VCaP (cell line): ENCODE results near the gene NCOA5.

Experiments used
- H3K27ac ChIP-seq: fragments of 450-650 bp; 2 replicates; pipeline ENCODE4 v1.5.1; 2017
- TF ChIP-seq, protein P1 (sequence below): fragments of 450-650 bp; conservative IDR thresholded peaks from 2 replicates; pipeline ENCODE4 v1.5.1; 2017; ENCODE audit warnings: mild to moderate bottlenecking, moderate library complexity

Gene NCOA5

DNA sequence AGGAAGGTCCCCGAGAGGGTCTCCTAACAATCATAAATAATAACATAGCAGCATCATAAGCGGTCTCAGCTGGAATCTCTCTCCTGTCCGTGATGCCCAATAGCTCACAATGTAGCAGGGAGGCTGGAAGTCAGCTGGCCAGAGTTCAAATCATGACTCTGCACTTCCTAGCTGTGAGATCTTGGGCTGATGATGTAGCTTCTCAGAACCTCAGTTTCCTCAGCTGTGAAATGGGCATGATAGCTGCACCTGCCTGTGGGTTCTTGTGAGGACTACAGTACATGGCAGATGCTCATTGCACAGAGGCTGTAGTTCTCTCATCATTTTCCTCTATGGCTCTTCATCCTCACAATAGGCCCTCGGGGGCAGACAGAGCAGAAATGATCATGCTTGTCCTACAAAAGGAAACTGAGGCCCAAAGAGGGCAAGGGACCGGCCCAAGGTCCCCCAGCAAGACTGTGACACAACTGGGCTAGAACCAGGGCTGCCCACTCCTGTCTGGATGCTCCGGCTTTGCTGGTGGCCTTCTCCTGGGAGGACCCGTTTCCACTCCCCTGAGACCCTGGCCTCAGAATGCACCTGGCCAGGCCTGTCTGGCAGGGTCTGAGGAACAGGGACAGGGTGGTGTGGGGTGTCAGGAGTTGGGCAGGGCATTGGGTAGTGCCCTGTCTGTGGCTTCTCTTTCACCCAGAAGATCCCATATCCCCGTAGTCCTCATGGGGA lies 43.0 kb downstream of the NCOA5 start:
- TF ChIP-seq, protein P1, sequence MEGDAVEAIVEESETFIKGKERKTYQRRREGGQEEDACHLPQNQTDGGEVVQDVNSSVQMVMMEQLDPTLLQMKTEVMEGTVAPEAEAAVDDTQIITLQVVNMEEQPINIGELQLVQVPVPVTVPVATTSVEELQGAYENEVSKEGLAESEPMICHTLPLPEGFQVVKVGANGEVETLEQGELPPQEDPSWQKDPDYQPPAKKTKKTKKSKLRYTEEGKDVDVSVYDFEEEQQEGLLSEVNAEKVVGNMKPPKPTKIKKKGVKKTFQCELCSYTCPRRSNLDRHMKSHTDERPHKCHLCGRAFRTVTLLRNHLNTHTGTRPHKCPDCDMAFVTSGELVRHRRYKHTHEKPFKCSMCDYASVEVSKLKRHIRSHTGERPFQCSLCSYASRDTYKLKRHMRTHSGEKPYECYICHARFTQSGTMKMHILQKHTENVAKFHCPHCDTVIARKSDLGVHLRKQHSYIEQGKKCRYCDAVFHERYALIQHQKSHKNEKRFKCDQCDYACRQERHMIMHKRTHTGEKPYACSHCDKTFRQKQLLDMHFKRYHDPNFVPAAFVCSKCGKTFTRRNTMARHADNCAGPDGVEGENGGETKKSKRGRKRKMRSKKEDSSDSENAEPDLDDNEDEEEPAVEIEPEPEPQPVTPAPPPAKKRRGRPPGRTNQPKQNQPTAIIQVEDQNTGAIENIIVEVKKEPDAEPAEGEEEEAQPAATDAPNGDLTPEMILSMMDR: no peak
- H3K27ac ChIP-seq: no peak overlapping the region

DNA sequence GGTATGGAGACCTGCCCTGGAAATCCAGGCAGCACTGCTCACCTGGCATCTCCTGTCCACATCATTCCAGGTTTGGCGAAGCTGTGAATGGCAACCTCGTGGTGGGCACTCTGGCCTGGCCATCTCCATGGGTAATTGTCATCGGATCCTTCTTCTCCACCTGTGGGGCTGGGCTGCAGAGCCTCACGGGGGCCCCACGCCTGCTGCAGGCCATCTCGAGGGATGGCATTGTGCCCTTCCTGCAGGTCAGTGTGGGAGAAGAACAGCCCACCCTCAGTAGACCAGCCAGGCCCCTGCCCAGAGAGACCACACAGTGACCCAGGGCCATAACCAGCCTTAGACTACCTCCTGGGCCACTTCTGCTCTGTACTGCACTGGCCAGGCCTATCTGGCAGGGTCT lies 44.9 kb downstream of the NCOA5 start:
- TF ChIP-seq, protein P1: no peak
- no peak overlapping the region for H3K27ac ChIP-seq

DNA sequence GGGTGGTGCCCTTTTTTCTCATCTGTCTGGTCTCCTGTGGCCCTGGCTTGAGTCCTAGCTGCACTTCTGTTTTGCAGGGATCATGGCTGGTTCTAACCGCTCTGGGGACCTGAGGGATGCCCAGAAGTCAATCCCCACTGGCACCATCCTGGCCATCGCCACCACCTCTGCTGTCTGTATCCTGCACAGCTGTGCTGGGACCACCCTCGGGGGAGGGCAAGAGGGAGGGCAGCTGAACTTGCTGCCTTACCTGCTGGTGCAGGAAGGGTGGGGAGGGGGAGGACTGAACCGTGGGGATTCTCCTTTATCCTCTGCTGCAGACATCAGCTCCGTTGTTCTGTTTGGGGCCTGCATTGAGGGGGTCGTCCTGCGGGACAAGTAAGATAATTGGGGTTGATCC lies 46.2 kb downstream of the NCOA5 start:
- no peak overlapping the region for H3K27ac ChIP-seq
- TF ChIP-seq, protein P1: no peak

DNA sequence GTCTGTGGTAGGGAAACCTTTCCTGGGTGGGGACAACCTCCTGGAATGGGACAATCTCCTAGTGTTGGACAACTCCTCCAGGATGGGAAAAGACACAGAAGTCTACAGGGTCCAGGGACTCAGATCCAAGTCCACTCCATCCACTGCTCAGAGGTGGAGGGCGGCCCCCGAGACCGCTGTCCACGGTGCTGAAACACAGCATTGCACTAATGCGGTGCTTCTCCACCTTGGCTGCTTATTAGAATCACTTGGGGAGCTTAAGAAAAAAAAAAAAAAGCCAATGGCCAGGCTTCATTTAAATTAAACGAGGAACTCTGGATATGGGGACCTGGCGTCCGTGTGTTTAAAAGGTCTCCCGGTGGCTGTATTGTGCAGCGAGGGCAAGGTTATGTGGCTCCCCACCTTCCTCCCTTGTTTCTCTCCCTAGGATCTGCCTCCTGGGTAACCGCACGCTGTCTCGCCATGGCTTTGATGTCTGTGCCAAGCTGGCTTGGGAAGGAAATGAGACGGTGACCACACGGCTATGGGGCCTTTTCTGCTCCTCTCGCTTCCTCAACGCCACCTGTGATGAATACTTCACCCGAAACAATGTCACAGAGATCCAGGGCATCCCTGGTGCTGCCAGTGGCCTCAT lies 48.7 kb downstream of the NCOA5 start:
- no peak overlapping the region for H3K27ac ChIP-seq
- TF ChIP-seq, protein P1: no peak

DNA sequence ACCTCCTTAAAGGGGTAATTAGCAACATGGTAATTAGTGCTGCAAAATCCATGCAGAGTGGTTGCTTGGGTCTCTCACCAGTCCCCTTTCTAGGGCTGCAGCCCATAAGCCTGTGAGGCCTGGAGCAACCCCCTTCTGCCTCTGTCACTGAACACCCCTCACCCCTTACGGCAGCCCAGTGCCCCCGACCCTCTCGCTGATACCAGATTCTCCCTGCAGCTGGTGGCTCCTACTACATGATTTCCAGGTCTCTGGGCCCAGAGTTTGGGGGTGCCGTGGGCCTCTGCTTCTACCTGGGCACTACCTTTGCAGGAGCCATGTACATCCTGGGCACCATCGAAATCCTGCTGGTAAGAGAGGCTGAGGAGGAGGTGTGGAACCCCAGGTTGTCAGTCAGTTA lies 52.7 kb downstream of the NCOA5 start:
- H3K27ac ChIP-seq: no peak overlapping the region
- TF ChIP-seq, protein P1: no peak

DNA sequence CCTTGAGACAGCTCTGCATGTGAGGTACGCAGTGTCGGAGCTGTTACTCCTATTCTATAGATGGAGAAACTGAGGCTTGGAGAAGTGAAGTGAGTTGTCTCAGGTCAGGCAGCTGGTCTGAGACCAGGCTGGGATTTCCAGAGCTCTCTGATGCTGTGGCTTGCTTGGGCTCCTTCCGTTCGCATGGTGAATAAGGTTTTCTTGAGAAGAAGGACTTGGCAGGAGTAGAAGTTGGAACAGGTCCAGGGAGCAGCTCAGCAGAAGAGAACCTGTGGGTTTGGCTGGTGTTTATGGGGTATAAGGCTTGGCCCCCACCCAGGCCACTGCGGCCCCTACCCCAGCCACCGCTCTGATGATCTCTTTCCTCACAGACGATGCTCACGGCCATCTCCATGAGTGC lies 53.4 kb downstream of the NCOA5 start:
- TF ChIP-seq, protein P1: no peak
- no peak overlapping the region for H3K27ac ChIP-seq

DNA sequence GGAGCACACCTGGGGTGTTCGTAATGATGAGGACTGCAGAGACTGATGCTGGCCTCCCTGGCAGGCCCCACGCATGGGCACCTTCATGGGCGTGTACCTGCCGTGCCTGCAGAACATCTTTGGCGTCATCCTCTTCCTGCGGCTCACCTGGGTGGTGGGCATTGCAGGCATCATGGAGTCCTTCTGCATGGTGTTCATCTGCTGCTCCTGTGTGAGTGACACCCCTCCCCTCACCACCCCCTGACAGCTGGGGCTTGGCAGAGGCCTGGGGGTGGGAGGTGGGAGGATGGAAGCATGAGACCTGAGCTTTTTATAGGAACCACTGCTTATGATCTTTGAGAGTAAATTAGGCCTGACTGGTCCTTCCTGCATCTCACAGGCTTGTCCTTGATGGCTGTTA lies 54.0 kb downstream of the NCOA5 start:
- TF ChIP-seq, protein P1: no peak
- H3K27ac ChIP-seq: no peak overlapping the region
